NCI-H774 (cell line): ENCODE measurements around the gene LILRB2.
"Not testable (repeated sequence)": the region's sequence is repeated elsewhere in the genome, so short reads cannot be mapped to it uniquely, and the experiment has no call there.

Experiments
- DNase-seq: peaks from one replicate; lab custom pipeline; 2025; lab: John Stamatoyannopoulos, UW

Gene LILRB2

GRCh38 chr19:54271587-54271986 is 9.3 kb downstream of the LILRB2 start:
- not testable (repeated sequence) for DNase-seq

- no peak for DNase-seq
These were observed 9.8 kb downstream of the LILRB2 start for GRCh38 chr19:54271106-54271505.

GRCh38 chr19:54268936-54269335 is 12.0 kb downstream of the LILRB2 start:
- no peak for DNase-seq

- DNase-seq: peak; percentile 3
These were observed 14.8 kb downstream of the LILRB2 start for GRCh38 chr19:54266133-54266532.

GRCh38 chr19:54262470-54262869 is 18.4 kb downstream of the LILRB2 start:
- DNase-seq: no peak

- DNase-seq: no peak
These were observed 18.8 kb downstream of the LILRB2 start for GRCh38 chr19:54262066-54262465.

- DNase-seq: no peak
These were observed 23.8 kb downstream of the LILRB2 start, which contains the start of gene LILRB5 for GRCh38 chr19:54257116-54257480. LILRB5 (minus strand) TSS chr19:54257273; CDS start chr19:54257193, 80 bp downstream.

- DNase-seq: no peak
These were observed 24.4 kb downstream of the LILRB2 start for GRCh38 chr19:54256250-54257115.

- DNase-seq: no peak
These were observed 25.7 kb downstream of the LILRB2 start for GRCh38 chr19:54255105-54255775.

GRCh38 chr19:54254195-54254906 is 26.6 kb downstream of the LILRB2 start:
- DNase-seq: no peak

- no peak for DNase-seq
These were observed 27.3 kb downstream of the LILRB2 start for GRCh38 chr19:54253331-54254194.

GRCh38 chr19:54252845-54253244 is 28.1 kb downstream of the LILRB2 start:
- DNase-seq: no peak

- no peak for DNase-seq
These were observed 28.7 kb downstream of the LILRB2 start for GRCh38 chr19:54252243-54252642.

- no peak for DNase-seq
These were observed 32.8 kb downstream of the LILRB2 start for GRCh38 chr19:54248016-54248601.

GRCh38 chr19:54247106-54247930 is 33.6 kb downstream of the LILRB2 start:
- no peak for DNase-seq

- DNase-seq: no peak
These were observed 35.0 kb downstream of the LILRB2 start for GRCh38 chr19:54245936-54246335.

GRCh38 chr19:54243809-54244208 is 37.1 kb downstream of the LILRB2 start:
- not testable (repeated sequence) for DNase-seq

- not testable (repeated sequence) for DNase-seq
These were observed 38.3 kb downstream of the LILRB2 start, which contains the start of gene LILRA6 for GRCh38 chr19:54242646-54243045. LILRA6 (minus strand) TSS chr19:54242790.

GRCh38 chr19:54242234-54242633 is 38.7 kb downstream of the LILRB2 start:
- DNase-seq: not testable (repeated sequence)
